GM23338 (cell line): ENCODE measurements around the gene VOPP1. TPM values are rescaled to one million over a fixed set of nuclear protein-coding genes. Genes with fewer than 3 reads are reported as not detected.

ENCODE experiments used
- ATAC-seq: fragments of 200-7000 bp; cut with Tn5 transposase; 3 replicates; pipeline ENCODE4 v1.9.1; 2020
- DNase-seq: peaks from one replicate; pipeline ENCODE4 v3.0.0-alpha.2; 2015; ENCODE audit warnings: low spot score
- H2AFZ ChIP-seq: fragments of 200-600 bp; sonication (generic); 2 replicates; pipeline ENCODE4 v1.8.0; 2016; ENCODE audit warnings: antibody characterized with exemption, mild to moderate bottlenecking, moderate library complexity
- H3F3A ChIP-seq: fragments of 200-600 bp; sonication (generic); replicated peaks from 2 replicates; pipeline ENCODE4 v1.8.0; 2017; ENCODE audit warnings: antibody characterized with exemption, mixed run types, low read depth
- H3K27ac ChIP-seq: fragments of 200-600 bp; sonication (generic); 2 replicates; pipeline ENCODE4 v1.6.1; 2016; ENCODE audit warnings: low read depth
- H3K27me3 ChIP-seq: fragments of 200-600 bp; sonication (generic); 2 replicates; pipeline ENCODE4 v1.8.0; 2016; ENCODE audit warnings: mild to moderate bottlenecking, mixed run types, moderate library complexity; ENCODE audit not compliant: insufficient read depth
- H3K36me3 ChIP-seq: fragments of 200-600 bp; sonication (generic); 2 replicates; pipeline ENCODE4 v1.8.0; 2016; ENCODE audit warnings: mild to moderate bottlenecking; ENCODE audit not compliant: insufficient read depth
- H3K4me1 ChIP-seq: fragments of 200-600 bp; sonication (generic); 2 replicates; pipeline ENCODE4 v1.8.0; 2016; ENCODE audit warnings: mild to moderate bottlenecking, moderate library complexity; ENCODE audit not compliant: insufficient read depth
- H3K4me2 ChIP-seq: fragments of 200-600 bp; sonication (generic); 2 replicates; pipeline ENCODE4 v1.7.1; 2017; ENCODE audit warnings: mixed run types
- H3K4me3 ChIP-seq: fragments of 200-600 bp; sonication (generic); 2 replicates; pipeline ENCODE4 v1.6.1; 2016; ENCODE audit warnings: mixed run types
- H3K79me2 ChIP-seq: fragments of 200-600 bp; sonication (generic); replicated peaks from 2 replicates; pipeline ENCODE4 v1.8.0; 2017; ENCODE audit warnings: mild to moderate bottlenecking; ENCODE audit not compliant: insufficient read depth
- H3K9me2 ChIP-seq: fragments of 200-600 bp; sonication (generic); 2 replicates; pipeline ENCODE4 v1.8.0; 2017; ENCODE audit not compliant: insufficient read depth
- H4K20me1 ChIP-seq: fragments of 200-600 bp; sonication (generic); replicated peaks from 2 replicates; pipeline ENCODE4 v1.8.0; 2017; ENCODE audit warnings: mild to moderate bottlenecking; ENCODE audit not compliant: insufficient read depth
- H3K27ac Mint-ChIP-seq: 2 replicates; pipeline ENCODE4 v1.8.0; 2020; ENCODE audit warnings: inconsistent platforms, mild to moderate bottlenecking, moderate library complexity, mixed read lengths
- H3K27me3 Mint-ChIP-seq: 3 replicates; pipeline ENCODE4 v1.8.0; 2022; ENCODE audit warnings: low read depth, mild to moderate bottlenecking, moderate library complexity, mixed read lengths, inconsistent platforms; ENCODE audit not compliant: insufficient read depth, poor library complexity
- H3K36me3 Mint-ChIP-seq: 3 replicates; pipeline ENCODE4 v1.8.0; 2021; ENCODE audit warnings: low read depth, mild to moderate bottlenecking, inconsistent platforms, moderate library complexity, mixed read lengths
- H3K4me1 Mint-ChIP-seq: 3 replicates; pipeline ENCODE4 v1.8.0; 2020; ENCODE audit warnings: mild to moderate bottlenecking, inconsistent platforms, mixed read lengths
- H3K4me3 Mint-ChIP-seq: 3 replicates; pipeline ENCODE4 v1.8.0; 2021; ENCODE audit warnings: moderate library complexity, mild to moderate bottlenecking, inconsistent platforms, mixed read lengths
- H3K9me3 Mint-ChIP-seq: 3 replicates; pipeline ENCODE4 v1.8.0; 2020; ENCODE audit warnings: moderate library complexity, mild to moderate bottlenecking, inconsistent platforms, mixed read lengths
- CREB1 ChIP-seq: fragments of 250-450 bp; sonication (Bioruptor Pico); IDR thresholded peaks from 2 replicates; pipeline ENCODE4 v1.5.0; 2020; ENCODE audit warnings: low read depth, mild to moderate bottlenecking, moderate library complexity
- CTCF ChIP-seq, 2 experiments: fragments of 200-600 bp in 1 of 2; sonication (generic) in 1 of 2; conservative IDR thresholded peaks; 2 replicates each; pipeline versions ENCODE4 v1.5.1 to v1.6.1; 2016 to 2017; ENCODE audit warnings: antibody characterized with exemption in 2 of 2, low read depth in 2 of 2, mild to moderate bottlenecking in 2 of 2, moderate library complexity in 1 of 2
- ETS1 ChIP-seq: IDR thresholded peaks from 2 replicates; pipeline ENCODE4 v1.6.1; 2016; ENCODE audit warnings: antibody characterized with exemption
- JUNB ChIP-seq: IDR thresholded peaks from one replicate; pipeline ENCODE4 v1.6.1; 2016; ENCODE audit warnings: antibody characterized with exemption; ENCODE audit not compliant: unreplicated experiment
- NANOG ChIP-seq: IDR thresholded peaks from 2 replicates; pipeline ENCODE4 v1.6.1; 2016; ENCODE audit warnings: antibody characterized with exemption, borderline replicate concordance
- POLR2AphosphoS5 ChIP-seq: IDR thresholded peaks from 2 replicates; pipeline ENCODE4 v1.6.1; 2016; ENCODE audit warnings: antibody characterized with exemption, low read depth
- REST ChIP-seq: IDR thresholded peaks from one replicate; pipeline ENCODE4 v1.6.1; 2018; ENCODE audit warnings: antibody characterized with exemption; ENCODE audit not compliant: unreplicated experiment
- ZNF114 ChIP-seq: fragments of 250-450 bp; sonication (Bioruptor Pico); IDR thresholded peaks from 2 replicates; pipeline ENCODE4 v1.5.0; 2020; ENCODE audit warnings: mild to moderate bottlenecking, moderate library complexity
- ZNF331 ChIP-seq: fragments of 250-450 bp; sonication (Bioruptor Pico); IDR thresholded peaks from 2 replicates; pipeline ENCODE4 v1.5.0; 2020; ENCODE audit warnings: low read depth, mild to moderate bottlenecking, moderate library complexity
- ZNF462 ChIP-seq: fragments of 250-450 bp; sonication (Bioruptor Pico); IDR thresholded peaks from 2 replicates; pipeline ENCODE4 v1.5.0; 2020; ENCODE audit warnings: mild to moderate bottlenecking, moderate library complexity
- polyA plus RNA-seq: library from polyadenylated mRNA; unstranded; fragments of >200 nt; fragmentation: Nextera tagmentation; extraction: Ambion mirVana; gene quantifications from 2 replicates; pipeline ENCODE4 v1.2.1, GENCODE V29; 2016
- total RNA-seq: library from RNA; depleted of rRNA; stranded (reverse); fragments of >200 nt; shearing (Covaris generic); gene quantifications from 2 replicates; pipeline ENCODE4 v1.2.3, GENCODE V29; 2014

Gene VOPP1
- total and polyA plus RNA-seq, 2 experiments from 2014 or later: 28.2 to 73.7 TPM

- ATAC-seq (no peak), DNase-seq (no peak)
- Mint-ChIP-seq H3K36me3 (peaks cover 27% of the 10 kb centered on the region), H3K27ac (no peak overlapping the region), H3K27me3 (peaks cover 7% of the 10 kb centered on the region), H3K4me1 (no peaks in the 10 kb centered on the region; the same call in 2 of the 3 replicates), H3K9me3 (no peaks in the 10 kb centered on the region), H3K4me3 (no peak overlapping the region)
- no peak overlapping the region for H3K4me3 ChIP-seq
- no peaks in the 10 kb centered on the region; the same call in 1 of the 2 replicates for H4K20me1 ChIP-seq
- no peak overlapping the region for H3K4me2 ChIP-seq
- no peak overlapping the region for H2AFZ ChIP-seq
- no peak overlapping the region for H3K27ac ChIP-seq
- no peaks in the 10 kb centered on the region for H3F3A ChIP-seq
- no peaks in the 10 kb centered on the region for H3K27me3 ChIP-seq
- TF ChIP-seq POLR2AphosphoS5 (no peak), CREB1 (CRISPR knock-in tag) (no peak)
- H3K4me1 ChIP-seq: no peaks in the 10 kb centered on the region
- H3K9me2 ChIP-seq: no peaks in the 10 kb centered on the region
- no peaks in the 10 kb centered on the region for H3K79me2 ChIP-seq
- H3K36me3 ChIP-seq: no peaks in the 10 kb centered on the region; the same call in 1 of the 2 replicates
These were observed 82.2 kb downstream of the VOPP1 start for GRCh38 chr7:55490099-55490498.

- H3K9me3 Mint-ChIP-seq: no peaks in the 10 kb centered on the region
- H3K4me1 ChIP-seq: no peaks in the 10 kb centered on the region
- H2AFZ ChIP-seq: no peak overlapping the region
- H3K27me3 ChIP-seq: no peaks in the 10 kb centered on the region
- ATAC-seq: no peak
- TF ChIP-seq ZNF331 (no peak), ETS1 (no peak), REST (no peak), CREB1 (CRISPR knock-in tag) (no peak), ZNF462 (CRISPR knock-in tag) (no peak), NANOG (no peak), ZNF114 (CRISPR knock-in tag) (no peak), JUNB (no peak), CTCF (conservative IDR thresholded peaks at IDR 0.05; ENCODE audit: low read depth in 2 of 2) (no peak)
- H3K4me3 Mint-ChIP-seq: no peak overlapping the region
- no peaks in the 10 kb centered on the region; the same call in 1 of the 2 replicates for H4K20me1 ChIP-seq
- no peak overlapping the region for H3K4me2 ChIP-seq
- no peaks in the 10 kb centered on the region for H3K9me2 ChIP-seq
- H3K27me3 Mint-ChIP-seq: peaks cover 7% of the 10 kb centered on the region
- H3K36me3 Mint-ChIP-seq: peaks cover 26% of the 10 kb centered on the region
- no peaks in the 10 kb centered on the region; the same call in 1 of the 2 replicates for H3K36me3 ChIP-seq
- no peaks in the 10 kb centered on the region for H3K4me1 Mint-ChIP-seq
- H3K4me3 ChIP-seq: no peak overlapping the region
- no peak overlapping the region for H3K27ac Mint-ChIP-seq
- H3F3A ChIP-seq: no peaks in the 10 kb centered on the region
- no peak overlapping the region for H3K27ac ChIP-seq
- no peak for DNase-seq
- no peaks in the 10 kb centered on the region for H3K79me2 ChIP-seq
These were observed 82.8 kb downstream of the VOPP1 start for GRCh38 chr7:55489552-55489951.
